ENCODE results near the gene SDK2. TPM values are rescaled to one million over a fixed set of nuclear protein-coding genes. Genes with fewer than 3 reads are reported as not detected.
A peak's percentile ranks its signal among the peaks of the same experiment; 100 is the strongest.

SDK2 gene
- total RNA-seq, 1 experiment from 2014 or later, result 0.67 TPM

- peak; percentile 87 for DNase-seq (ENCODE audit: low spot score)
- ChIA-PET POLR2A (ENCODE audit: low non-redundant PET) (no interaction called here), CTCF (interaction anchor here (1.0 to 1.1 kb wide), 3 partner anchors 63 to 412 kb away, joined by 3 read pairs; no protein-coding TSS in a partner anchor)
- intact Hi-C loops (cut with micrococcal nuclease; ENCODE audit: unreplicated experiment), result loop anchor here (1.0 to 10.0 kb wide), 5 partner anchors 145 to 747 kb away; partner anchors contain the start of gene SDK2
- no peaks in the 10 kb centered on the region for H3K36me3 ChIP-seq (ENCODE audit: insufficient read depth, low read length, poor library complexity, severe bottlenecking)
- peaks cover 15% of the 10 kb centered on the region for H3K4me1 ChIP-seq (ENCODE audit: insufficient read depth, low read length, poor library complexity, severe bottlenecking)
- no peak overlapping the region for H3K27ac ChIP-seq (ENCODE audit: low read depth, low read length, poor library complexity, severe bottlenecking)
- no peak for TF ChIP-seq EZH2 (IDR thresholded peaks at IDR 0.05; ENCODE audit: borderline replicate concordance, low read depth, low read length, poor library complexity, severe bottlenecking)
- peak; percentile 97 for TF ChIP-seq CTCF (conservative IDR thresholded peaks at IDR 0.05; ENCODE audit: low read depth, low read length)
- no peaks in the 10 kb centered on the region for H3K27me3 ChIP-seq (replicated peaks; ENCODE audit: insufficient read depth, low read depth, low read length, poor library complexity)
- no TSS peak for BruUV-seq (replicated peaks)
- no peaks in the 10 kb centered on the region for H3K9me3 ChIP-seq (ENCODE audit: low read depth, low read length, poor library complexity, severe bottlenecking)
- H3K4me3 ChIP-seq (ENCODE audit: low read depth, low read length, poor library complexity, severe bottlenecking), result no peak overlapping the region
These were observed 214.6 kb downstream of the SDK2 start for GRCh38 chr17:73429440-73430164.

GRCh38 chr17:73427198-73427597 is 217.0 kb downstream of the SDK2 start:
- H3K36me3 ChIP-seq (ENCODE audit: insufficient read depth, low read length, poor library complexity, severe bottlenecking), result no peaks in the 10 kb centered on the region
- TF ChIP-seq EZH2 (IDR thresholded peaks at IDR 0.05; ENCODE audit: borderline replicate concordance, low read depth, low read length, poor library complexity, severe bottlenecking), result no peak
- TF ChIP-seq CTCF (conservative IDR thresholded peaks at IDR 0.05; ENCODE audit: low read depth, low read length), result no peak
- POLR2A ChIA-PET (ENCODE audit: low non-redundant PET), result no interaction called here
- no TSS peak for BruUV-seq (replicated peaks)
- no peak for DNase-seq (ENCODE audit: low spot score)
- intact Hi-C loops (cut with micrococcal nuclease; ENCODE audit: unreplicated experiment), result loop anchor here (5.0 to 10.0 kb wide), 2 partner anchors 148 to 215 kb away; partner anchors contain the start of gene SDK2
- no peaks in the 10 kb centered on the region for H3K27me3 ChIP-seq (replicated peaks; ENCODE audit: insufficient read depth, low read depth, low read length, poor library complexity)
- no peak overlapping the region for H3K4me3 ChIP-seq (ENCODE audit: low read depth, low read length, poor library complexity, severe bottlenecking)
- CTCF ChIA-PET, result interaction anchor here (1.2 kb wide), 1 partner anchor 64 kb away, joined by 3 read pairs; no protein-coding TSS in a partner anchor
- H3K9me3 ChIP-seq (ENCODE audit: low read depth, low read length, poor library complexity, severe bottlenecking), result no peaks in the 10 kb centered on the region
- H3K4me1 ChIP-seq (ENCODE audit: insufficient read depth, low read length, poor library complexity, severe bottlenecking), result peaks cover 24% of the 10 kb centered on the region
- H3K27ac ChIP-seq (ENCODE audit: low read depth, low read length, poor library complexity, severe bottlenecking), result no peak overlapping the region

GRCh38 chr17:73424571-73424970 is 219.7 kb downstream of the SDK2 start:
- no peak for DNase-seq (ENCODE audit: low spot score)
- H3K36me3 ChIP-seq (ENCODE audit: insufficient read depth, low read length, poor library complexity, severe bottlenecking), result no peaks in the 10 kb centered on the region
- H3K9me3 ChIP-seq (ENCODE audit: low read depth, low read length, poor library complexity, severe bottlenecking), result no peaks in the 10 kb centered on the region
- CTCF ChIA-PET, result no interaction called here
- no peaks in the 10 kb centered on the region for H3K27me3 ChIP-seq (replicated peaks; ENCODE audit: insufficient read depth, low read depth, low read length, poor library complexity)
- TF ChIP-seq CTCF (conservative IDR thresholded peaks at IDR 0.05; ENCODE audit: low read depth, low read length) (no peak), EZH2 (IDR thresholded peaks at IDR 0.05; ENCODE audit: borderline replicate concordance, low read depth, low read length, poor library complexity, severe bottlenecking) (no peak)
- peaks cover 8% of the 10 kb centered on the region for H3K4me1 ChIP-seq (ENCODE audit: insufficient read depth, low read length, poor library complexity, severe bottlenecking)
- BruUV-seq (replicated peaks), result no TSS peak
- H3K4me3 ChIP-seq (ENCODE audit: low read depth, low read length, poor library complexity, severe bottlenecking), result no peak overlapping the region
- no peak overlapping the region for H3K27ac ChIP-seq (ENCODE audit: low read depth, low read length, poor library complexity, severe bottlenecking)
- intact Hi-C loops (cut with micrococcal nuclease; ENCODE audit: unreplicated experiment), result loop anchor here (10.0 kb wide), 1 partner anchor 150 kb away; no protein-coding TSS in a partner anchor
- POLR2A ChIA-PET (ENCODE audit: low non-redundant PET), result no interaction called here
